Pancreas (tissue), 10 donors: ENCODE results near the gene SPRY1. TPM values are rescaled to one million over a fixed set of nuclear protein-coding genes. Genes with fewer than 3 reads are reported as not detected.
A peak's percentile ranks its signal among the peaks of the same experiment; 100 is the strongest.

Source experiments
- ATAC-seq, 4 donors: fragments of 200-7000 bp; cut with Tn5 transposase; one replicate each; pipeline versions ENCODE4 v1.8.0 to v1.9.1; 2020; ENCODE audit warnings: mild to moderate bottlenecking in 4 of 4, moderate library complexity in 4 of 4
- DNase-seq, 6 donors: peaks; one replicate each; pipeline ENCODE4 v3.0.0-alpha.2; 2020
- FAIRE-seq: peaks from 2 replicates; lab custom pipeline; 2012; peaks lifted over from hg19 to GRCh38; lab: Jason Lieb, UNC
- H3K27ac ChIP-seq, 4 donors: fragments of 200-600 bp; sonication (generic); 1 replicate in 3 of 4; 2 replicates in 1 of 4; pipeline versions ENCODE4 v1.5.0 to v1.8.0; 2020
- H3K27me3 ChIP-seq, 4 donors: fragments of 200-600 bp; one replicate each; pipeline ENCODE4 v1.8.0; 2021
- H3K36me3 ChIP-seq, 3 donors: fragments of 200-600 bp; sonication (generic) in 1 of 3; one replicate each; pipeline versions ENCODE4 v1.5.0 to v1.8.0; 2020 to 2021
- H3K4me1 ChIP-seq, 3 donors: fragments of 200-600 bp; one replicate each; pipeline ENCODE4 v1.8.0; 2021
- H3K4me3 ChIP-seq, 4 donors: fragments of 200-600 bp; sonication (generic) in 2 of 4; one replicate each; pipeline versions ENCODE4 v1.5.0 to v1.8.0; 2020 to 2021
- H3K9me3 ChIP-seq, 4 donors: fragments of 200-600 bp; one replicate each; pipeline ENCODE4 v1.8.0; 2021
- WGBS, 2 donors: extraction: QIAGEN DNeasy Blood & Tissue Kit; methylation state at CpG; one replicate each; pipeline ENCODE4 v1.1.7; 2013; 5-methylcytosine and 5-hydroxymethylcytosine counted together
- intact Hi-C, 3 donors: fragments of 100-400 bp; cut with DNase I; formaldehyde crosslinking; loops; one replicate each; pipeline versions ENCODE4 v1.11.1 to v1.14.2; 2022
- polyA plus RNA-seq, 2 donors: library from polyadenylated mRNA; stranded (reverse); fragments of 200-250 nt; gene quantifications; one replicate each; pipeline ENCODE4 v1.2.3, GENCODE V29; 2013
- total RNA-seq, 6 donors: library from RNA; stranded (reverse); fragmentation: NEBNext Ultra II Directional in 4 of 6; extraction: Animal tissue kit (Norgen Biotek cat#: 25700) in 4 of 6; gene quantifications; one replicate each; pipeline versions ENCODE4 v1.2.1 to v1.2.4, GENCODE V29; 2021 to 2023
- TF ChIP-seq, protein P1 (sequence below), 4 donors: fragments of 200-600 bp; sonication (generic) in 3 of 4; IDR thresholded peaks; one replicate each; pipeline versions ENCODE4 v1.5.0 to v1.8.0; 2021; ENCODE audit warnings: antibody characterized with exemption in 4 of 4
- donor health status: healthy with polysubstance abuse.
- donor health status: DM: no; HTN: no; CAD: no; lungs with moderate emphysema.
- donor health status: DM: no; HTN: no; CAD: no.
- donor health status: control.
- donor health status: control.
- donor health status: Bipolar disorder and iron deficiency.
- donor health status: DM: yes; HTN: yes; CAD: no.
- donor health status: DM: no; HTN: no; CAD: no.
- donor health status: DM: no; HTN: no; CAD: no.
- donor health status: DM: yes; HTN: yes; CAD: no.

The SPRY1 gene
- total and polyA plus RNA-seq, 8 donors, result 10.1 to 29.7 (median 17.1) TPM

DNA sequence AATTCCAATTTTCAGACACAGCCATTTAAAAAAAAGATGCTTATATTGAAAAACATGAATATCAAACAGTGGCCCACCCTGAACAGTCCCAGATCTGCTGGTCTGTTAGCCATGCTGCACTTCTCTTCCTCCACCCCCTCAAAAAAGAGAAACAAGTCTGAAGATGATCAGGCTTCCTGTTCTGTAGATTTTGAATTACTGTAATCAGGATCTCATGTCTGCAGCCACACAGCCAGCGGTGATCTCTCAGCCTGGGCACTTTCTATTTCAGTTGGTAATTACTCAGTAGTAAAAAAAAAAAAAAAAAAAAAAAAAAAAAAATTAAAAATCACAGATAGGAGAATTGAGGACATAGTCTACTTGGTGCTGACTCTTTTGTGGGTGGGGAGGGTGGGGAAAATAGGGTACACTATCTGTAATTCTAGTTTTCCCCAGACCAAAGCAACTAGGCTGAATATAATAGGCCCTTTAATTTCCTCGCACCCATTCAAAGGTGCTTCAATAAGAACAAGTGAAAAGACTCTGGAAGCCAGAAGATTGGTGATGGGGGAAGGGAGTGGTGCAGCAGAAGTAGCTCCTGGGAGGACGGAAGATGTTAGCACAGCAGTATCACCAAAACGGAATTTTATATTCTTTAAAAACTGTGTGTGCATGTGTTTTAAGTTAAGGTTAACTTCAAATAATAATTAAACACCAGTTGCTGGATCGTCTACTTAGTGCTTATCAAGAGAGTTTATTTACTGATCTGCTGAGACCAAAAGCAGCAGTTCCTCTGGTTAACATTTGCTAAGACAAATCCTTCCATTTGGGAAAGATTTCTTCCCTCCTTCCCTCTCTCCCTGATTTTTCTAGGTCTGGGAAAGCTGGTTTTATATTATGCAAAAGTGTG, 47.0 kb downstream of the SPRY1 start:
- Histone ChIP-seq H3K9me3 (no peaks in the 10 kb centered on the region), H3K4me3 (peak overlapping the region in 2 of 4 donors; percentile 13 to 26), H3K27me3 (no peaks in the 10 kb centered on the region), H3K4me1 (peaks cover 4 to 17% (median 12%) of the 10 kb centered on the region in 3 donors), H3K36me3 (no peaks in the 10 kb centered on the region), H3K27ac (peak overlapping the region in 2 of 4 donors; percentile 66 to 68)
- TF ChIP-seq, protein P1, sequence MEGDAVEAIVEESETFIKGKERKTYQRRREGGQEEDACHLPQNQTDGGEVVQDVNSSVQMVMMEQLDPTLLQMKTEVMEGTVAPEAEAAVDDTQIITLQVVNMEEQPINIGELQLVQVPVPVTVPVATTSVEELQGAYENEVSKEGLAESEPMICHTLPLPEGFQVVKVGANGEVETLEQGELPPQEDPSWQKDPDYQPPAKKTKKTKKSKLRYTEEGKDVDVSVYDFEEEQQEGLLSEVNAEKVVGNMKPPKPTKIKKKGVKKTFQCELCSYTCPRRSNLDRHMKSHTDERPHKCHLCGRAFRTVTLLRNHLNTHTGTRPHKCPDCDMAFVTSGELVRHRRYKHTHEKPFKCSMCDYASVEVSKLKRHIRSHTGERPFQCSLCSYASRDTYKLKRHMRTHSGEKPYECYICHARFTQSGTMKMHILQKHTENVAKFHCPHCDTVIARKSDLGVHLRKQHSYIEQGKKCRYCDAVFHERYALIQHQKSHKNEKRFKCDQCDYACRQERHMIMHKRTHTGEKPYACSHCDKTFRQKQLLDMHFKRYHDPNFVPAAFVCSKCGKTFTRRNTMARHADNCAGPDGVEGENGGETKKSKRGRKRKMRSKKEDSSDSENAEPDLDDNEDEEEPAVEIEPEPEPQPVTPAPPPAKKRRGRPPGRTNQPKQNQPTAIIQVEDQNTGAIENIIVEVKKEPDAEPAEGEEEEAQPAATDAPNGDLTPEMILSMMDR (IDR thresholded peaks at IDR 0.05), result no peak
- DNase-seq (peak in 1 of 6 donors; percentile 28), ATAC-seq (peak; percentile 61 to 77 (median 73)), FAIRE-seq (no peak)
- WGBS, 2 donors, result 23 to 26% methylated on average over 5 of the region's 5 CpGs
- intact Hi-C loops, result no loop called here

DNA sequence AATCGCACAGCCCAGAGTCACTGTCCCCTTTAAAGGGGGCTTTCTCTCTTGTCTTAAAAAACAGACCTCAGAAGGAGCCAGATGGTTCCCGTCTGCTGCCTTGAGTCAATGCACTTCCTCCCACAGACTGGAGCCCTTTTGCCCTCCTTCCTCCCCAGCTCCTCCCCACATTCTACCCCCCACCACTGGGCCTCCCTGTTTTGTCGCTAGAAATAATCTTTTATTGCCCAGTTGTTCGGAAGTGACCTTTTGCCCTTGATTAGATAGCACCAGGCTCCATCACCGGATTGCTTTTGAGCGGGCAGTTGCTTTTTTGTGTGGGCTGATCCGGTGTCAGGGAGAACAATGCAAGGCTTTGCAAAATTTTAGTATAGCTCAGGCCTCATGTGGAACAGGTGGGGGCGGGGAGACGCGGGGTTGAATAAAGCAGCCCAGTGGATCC, 47.7 kb downstream of the SPRY1 start:
- FAIRE-seq (no peak), ATAC-seq (peak; percentile 74 to 91 (median 89)), DNase-seq (peak in 3 of 6 donors; percentile 9 to 48 (median 25))
- H3K4me1 ChIP-seq, result peaks cover 4 to 17% (median 12%) of the 10 kb centered on the region in 3 donors
- intact Hi-C loops, result no loop called here
- peak overlapping the region in 2 of 4 donors; percentile 66 to 68 for H3K27ac ChIP-seq
- 21 to 25% methylated on average over 10 of the region's 10 CpGs for WGBS, 2 donors
- TF ChIP-seq, protein P1 (IDR thresholded peaks at IDR 0.05), result no peak
- peak overlapping the region in 2 of 4 donors; percentile 13 to 26 for H3K4me3 ChIP-seq
- H3K36me3 ChIP-seq, result no peaks in the 10 kb centered on the region
- H3K9me3 ChIP-seq, result no peaks in the 10 kb centered on the region
- H3K27me3 ChIP-seq, result no peaks in the 10 kb centered on the region

DNA sequence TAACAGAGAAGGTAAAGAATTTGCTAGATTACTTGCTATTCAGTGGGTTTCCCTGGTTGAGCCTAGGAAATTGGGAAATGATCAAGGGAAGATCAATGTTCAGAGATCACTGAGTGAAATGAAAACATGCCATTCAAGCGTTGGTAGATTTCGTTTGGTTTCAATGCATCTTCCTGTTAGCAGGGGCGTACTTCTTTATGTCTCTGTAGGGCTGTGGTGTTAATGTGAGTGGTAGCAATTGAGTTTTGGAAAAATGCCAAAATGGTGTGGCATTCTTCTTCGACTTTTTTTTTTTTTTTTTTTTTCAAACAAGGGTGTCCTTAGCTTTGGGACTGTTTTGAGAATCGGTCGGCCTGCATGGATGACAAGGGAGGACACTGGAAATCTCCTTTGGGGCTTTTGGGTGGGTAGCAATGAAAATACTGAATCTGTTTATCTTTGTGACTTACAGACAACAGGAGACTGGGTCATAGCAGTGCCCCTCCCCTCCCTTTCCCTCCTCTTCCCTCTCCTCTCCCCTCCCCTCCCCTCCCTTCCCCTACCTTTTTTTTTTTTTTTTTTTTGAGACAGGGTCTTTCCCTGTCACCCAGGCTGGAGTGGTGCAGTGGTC, 50.4 kb downstream of the SPRY1 start:
- FAIRE-seq, result no peak
- Histone ChIP-seq H3K9me3 (no peaks in the 10 kb centered on the region), H3K27ac (no peak overlapping the region), H3K27me3 (no peaks in the 10 kb centered on the region), H3K4me1 (peaks cover 4 to 17% (median 12%) of the 10 kb centered on the region in 3 donors), H3K36me3 (no peaks in the 10 kb centered on the region), H3K4me3 (no peak overlapping the region)
- WGBS, 2 donors, result 69 to 70% methylated on average over 6 of the region's 6 CpGs
- no peak for ATAC-seq
- TF ChIP-seq, protein P1 (IDR thresholded peaks at IDR 0.05), result no peak
- DNase-seq, result no peak
- intact Hi-C loops, result no loop called here

DNA sequence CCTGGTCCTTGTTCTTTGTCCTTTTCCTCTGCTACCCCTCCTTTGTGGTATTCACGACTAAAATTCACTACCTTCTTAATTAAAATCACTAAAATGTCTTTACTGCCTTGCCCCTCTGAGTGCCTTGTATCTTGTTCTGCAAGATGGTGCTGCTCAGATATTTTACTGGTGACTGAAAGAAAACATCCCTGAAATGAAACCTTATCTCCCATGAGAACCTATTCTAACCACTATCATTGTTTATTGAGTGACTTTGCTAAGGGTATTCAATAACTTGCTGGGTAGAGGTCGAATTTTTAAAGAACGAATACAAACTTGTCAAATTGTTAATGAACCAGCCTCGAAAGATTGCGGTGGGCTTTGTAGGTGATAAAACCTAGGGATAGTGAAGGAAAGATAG, 52.8 kb downstream of the SPRY1 start:
- H3K27ac ChIP-seq, result no peak overlapping the region
- intact Hi-C loops, result no loop called here
- FAIRE-seq (no peak), ATAC-seq (no peak), DNase-seq (no peak)
- TF ChIP-seq, protein P1 (IDR thresholded peaks at IDR 0.05), result no peak
- 52 to 58% methylated on average over 5 of the region's 5 CpGs for WGBS, 2 donors
- no peak overlapping the region for H3K4me3 ChIP-seq
- H3K27me3 ChIP-seq, result no peaks in the 10 kb centered on the region
- no peaks in the 10 kb centered on the region for H3K36me3 ChIP-seq
- H3K4me1 ChIP-seq, result peaks cover 0 to 5% (median 3%) of the 10 kb centered on the region in 3 donors
- H3K9me3 ChIP-seq, result no peaks in the 10 kb centered on the region
